Measurements from ENCODE around the gene KLHL26. TPM values are rescaled to one million over a fixed set of nuclear protein-coding genes. Genes with fewer than 3 reads are reported as not detected.
A peak's percentile ranks its signal among the peaks of the same experiment; 100 is the strongest.
"Not testable (repeated sequence)": the region's sequence is repeated elsewhere in the genome, so short reads cannot be mapped to it uniquely, and the experiment has no call there.

KLHL26 gene
- total RNA-seq, 1 donor from 2014 or later = 8.3 TPM

GRCh38 chr19:18589380-18590272 is 47.2 kb upstream of the KLHL26 start:
- TF ChIP-seq POLR2A (IDR thresholded peaks at IDR 0.05) = no peak
- TF ChIP-seq POLR2AphosphoS5 (IDR thresholded peaks at IDR 0.05; ENCODE audit: insufficient read depth in 1 of 2, low read depth in 1 of 2) = peak in 1 of 2 donors; percentile 46
- no peak for TF ChIP-seq CTCF (IDR thresholded peaks at IDR 0.05)
- intact Hi-C loops (cut with DNase I) = loop anchor here (5.0 to 10.0 kb wide), 3 partner anchors 85 to 263 kb away; no protein-coding TSS in a partner anchor
- peaks cover 44% of the 10 kb centered on the region for H3K4me1 ChIP-seq
- H3K4me3 ChIP-seq = peak overlapping the region; percentile 72 to 79
- H3K36me3 ChIP-seq = peaks cover 0 to 8% of the 10 kb centered on the region in 2 donors
- H3K27me3 ChIP-seq = no peaks in the 10 kb centered on the region
- no peak for DNase-seq (ENCODE audit: extremely low spot score in 2 of 2)
- H3K9me3 ChIP-seq = no peaks in the 10 kb centered on the region
- H3K27ac ChIP-seq = peak overlapping the region; percentile 88

GRCh38 chr19:18590273-18591272 is 46.3 kb upstream of the KLHL26 start:
- DNase-seq (ENCODE audit: extremely low spot score in 2 of 2) = no peak
- peak overlapping the region in 1 of 2 donors; percentile 72 for H3K4me3 ChIP-seq

GRCh38 chr19:18591735-18592385 is 45.0 kb upstream of the KLHL26 start:
- intact Hi-C loops (cut with DNase I) = loop anchor here (5.0 to 10.0 kb wide), 3 partner anchors 83 to 260 kb away; no protein-coding TSS in a partner anchor
- H3K4me3 ChIP-seq = no peak overlapping the region
- no peak for DNase-seq (ENCODE audit: extremely low spot score in 2 of 2)
- peak overlapping the region; percentile 52 for H3K27ac ChIP-seq
- peaks cover 51% of the 10 kb centered on the region for H3K4me1 ChIP-seq
- no peaks in the 10 kb centered on the region for H3K27me3 ChIP-seq
- peak in 1 of 2 donors; percentile 31 for TF ChIP-seq POLR2AphosphoS5 (IDR thresholded peaks at IDR 0.05; ENCODE audit: insufficient read depth in 1 of 2, low read depth in 1 of 2)
- TF ChIP-seq CTCF (IDR thresholded peaks at IDR 0.05) = no peak
- peaks cover 0 to 8% of the 10 kb centered on the region in 2 donors for H3K36me3 ChIP-seq
- no peaks in the 10 kb centered on the region for H3K9me3 ChIP-seq

More at GRCh38 chr19:18590273-18591272, 46.3 kb upstream of the KLHL26 start:
- Histone ChIP-seq H3K36me3 (peaks cover 0 to 8% of the 10 kb centered on the region in 2 donors), H3K9me3 (no peaks in the 10 kb centered on the region), H3K27ac (peak overlapping the region; percentile 88), H3K4me1 (peaks cover 51% of the 10 kb centered on the region), H3K27me3 (no peaks in the 10 kb centered on the region)
- no peak for TF ChIP-seq POLR2A (IDR thresholded peaks at IDR 0.05)
- peak in 1 of 2 donors; percentile 3 for TF ChIP-seq POLR2AphosphoS5 (IDR thresholded peaks at IDR 0.05; ENCODE audit: insufficient read depth in 1 of 2, low read depth in 1 of 2)
- no peak for TF ChIP-seq CTCF (IDR thresholded peaks at IDR 0.05)
- intact Hi-C loops (cut with DNase I) = loop anchor here (5.0 to 10.0 kb wide), 3 partner anchors 84 to 262 kb away; no protein-coding TSS in a partner anchor

GRCh38 chr19:18592732-18593131 is 44.1 kb upstream of the KLHL26 start:
- DNase-seq (ENCODE audit: extremely low spot score in 2 of 2); H3K27me3 ChIP-seq; H3K36me3 ChIP-seq; H3K27ac ChIP-seq; H3K4me3 ChIP-seq; H3K9me3 ChIP-seq: not testable (repeated sequence)
- intact Hi-C loops (cut with DNase I) = loop anchor here (5.0 to 10.0 kb wide), 3 partner anchors 82 to 260 kb away; no protein-coding TSS in a partner anchor
- H3K4me1 ChIP-seq = peaks cover 49% of the 10 kb centered on the region

Data from vagina (tissue), 2 donors.